ENCODE measurements around the gene ANGPTL2. TPM values are rescaled to one million over a fixed set of nuclear protein-coding genes. Genes with fewer than 3 reads are reported as not detected.

Gene ANGPTL2
- total RNA-seq, 1 donor from 2014 or later: 5.7 TPM

DNA sequence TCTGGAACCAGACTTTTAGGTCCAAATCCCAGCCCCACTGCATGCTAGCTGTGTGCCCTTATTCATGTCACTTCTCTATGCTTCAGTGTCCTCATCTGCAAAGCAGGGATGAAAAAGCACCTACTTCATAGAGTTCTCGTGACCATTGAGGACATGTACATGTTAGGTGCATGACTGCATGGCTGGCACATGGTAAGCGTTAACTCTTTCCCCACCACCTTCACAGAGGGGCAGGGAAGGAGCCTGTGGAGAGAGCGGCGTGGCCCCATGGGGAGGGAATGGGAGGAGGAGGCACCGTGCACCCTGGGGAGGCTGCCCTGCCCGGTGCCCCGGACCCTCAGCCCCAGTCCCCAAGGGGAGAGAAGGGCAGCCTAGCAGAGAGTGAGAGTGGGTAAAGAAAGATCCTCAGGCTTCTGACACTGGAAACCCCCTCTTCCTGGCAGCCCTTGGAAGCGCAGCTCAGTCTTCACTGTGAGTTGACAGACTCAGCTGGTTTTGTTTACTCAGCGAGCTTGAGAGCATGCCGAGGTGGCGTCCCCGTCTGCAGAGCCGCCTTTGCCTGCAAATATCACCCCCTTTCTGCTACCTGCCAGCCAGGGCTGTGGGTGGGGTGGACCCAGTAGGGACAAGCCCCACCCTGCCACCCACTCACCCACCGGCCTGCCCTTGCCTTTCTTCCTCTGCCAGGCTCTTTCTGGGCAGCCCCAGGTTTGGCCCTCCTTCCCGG, 10.6 kb upstream of the ANGPTL2 start:
- Mint-ChIP-seq H3K4me1 (ENCODE audit: unreplicated experiment) (peaks cover 6% of the 10 kb centered on the region), H3K4me3 (ENCODE audit: unreplicated experiment) (no peak overlapping the region), H3K27me3 (ENCODE audit: unreplicated experiment) (peaks cover 3% of the 10 kb centered on the region), H3K27ac (ENCODE audit: unreplicated experiment) (no peak overlapping the region), H3K36me3 (ENCODE audit: low read depth, unreplicated experiment) (no peaks in the 10 kb centered on the region), H3K9me3 (ENCODE audit: unreplicated experiment) (no peaks in the 10 kb centered on the region)
- TF ChIP-seq, protein P1, sequence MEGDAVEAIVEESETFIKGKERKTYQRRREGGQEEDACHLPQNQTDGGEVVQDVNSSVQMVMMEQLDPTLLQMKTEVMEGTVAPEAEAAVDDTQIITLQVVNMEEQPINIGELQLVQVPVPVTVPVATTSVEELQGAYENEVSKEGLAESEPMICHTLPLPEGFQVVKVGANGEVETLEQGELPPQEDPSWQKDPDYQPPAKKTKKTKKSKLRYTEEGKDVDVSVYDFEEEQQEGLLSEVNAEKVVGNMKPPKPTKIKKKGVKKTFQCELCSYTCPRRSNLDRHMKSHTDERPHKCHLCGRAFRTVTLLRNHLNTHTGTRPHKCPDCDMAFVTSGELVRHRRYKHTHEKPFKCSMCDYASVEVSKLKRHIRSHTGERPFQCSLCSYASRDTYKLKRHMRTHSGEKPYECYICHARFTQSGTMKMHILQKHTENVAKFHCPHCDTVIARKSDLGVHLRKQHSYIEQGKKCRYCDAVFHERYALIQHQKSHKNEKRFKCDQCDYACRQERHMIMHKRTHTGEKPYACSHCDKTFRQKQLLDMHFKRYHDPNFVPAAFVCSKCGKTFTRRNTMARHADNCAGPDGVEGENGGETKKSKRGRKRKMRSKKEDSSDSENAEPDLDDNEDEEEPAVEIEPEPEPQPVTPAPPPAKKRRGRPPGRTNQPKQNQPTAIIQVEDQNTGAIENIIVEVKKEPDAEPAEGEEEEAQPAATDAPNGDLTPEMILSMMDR (IDR thresholded peaks at IDR 0.05; ENCODE audit: unreplicated experiment): no peak
- no peak for DNase-seq (ENCODE audit: low spot score)

DNA sequence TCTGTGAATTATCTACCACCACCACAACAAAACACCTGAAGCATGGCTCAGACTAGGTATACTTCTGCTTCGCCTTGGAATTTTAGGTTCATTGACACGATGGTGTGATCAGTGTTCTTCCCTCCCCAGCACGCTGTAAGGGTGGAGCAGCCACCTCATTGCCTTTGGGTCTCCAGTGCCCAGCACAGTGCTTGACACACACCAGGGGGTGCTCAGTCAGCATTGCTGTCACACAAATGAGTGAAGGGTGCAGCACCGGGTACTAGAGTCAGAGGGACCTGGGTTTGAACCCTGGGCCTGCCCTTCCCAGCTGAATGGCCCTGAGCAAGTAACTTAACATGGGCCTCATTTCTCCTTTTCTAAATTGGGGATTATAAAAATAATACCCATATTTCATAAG, 9.9 kb upstream of the ANGPTL2 start:
- no peak overlapping the region for H3K4me3 Mint-ChIP-seq (ENCODE audit: unreplicated experiment)
- H3K27ac Mint-ChIP-seq (ENCODE audit: unreplicated experiment): no peak overlapping the region

DNA sequence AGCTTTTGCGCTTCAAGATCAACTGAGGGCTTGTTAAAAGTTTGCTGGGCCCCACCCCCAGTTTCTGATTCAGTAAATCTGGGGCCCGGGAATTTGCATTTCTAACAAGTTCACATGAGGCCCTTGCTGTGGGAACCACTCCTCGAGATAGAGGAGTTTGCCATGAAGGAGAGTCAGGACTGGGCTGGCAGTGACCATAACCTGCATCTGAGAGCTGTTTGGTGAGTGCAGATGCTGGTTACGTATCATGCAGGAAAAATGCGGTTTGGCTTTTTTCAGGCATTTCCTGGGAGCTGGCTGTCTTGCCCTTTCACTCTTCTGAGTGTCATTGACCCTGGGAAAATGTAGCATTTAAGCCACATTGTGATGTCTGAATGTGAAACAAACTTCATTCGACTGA, 9.4 kb upstream of the ANGPTL2 start:
- no peak for DNase-seq (ENCODE audit: low spot score)
- no peak overlapping the region for H3K27ac Mint-ChIP-seq (ENCODE audit: unreplicated experiment)

More for the DNA sequence above, 9.9 kb upstream of the ANGPTL2 start:
- TF ChIP-seq, protein P1 (IDR thresholded peaks at IDR 0.05; ENCODE audit: unreplicated experiment): no peak
- H3K4me1 Mint-ChIP-seq (ENCODE audit: unreplicated experiment): peaks cover 6% of the 10 kb centered on the region
- DNase-seq (ENCODE audit: low spot score): no peak
- H3K36me3 Mint-ChIP-seq (ENCODE audit: low read depth, unreplicated experiment): no peaks in the 10 kb centered on the region
- H3K27me3 Mint-ChIP-seq (ENCODE audit: unreplicated experiment): peaks cover 1% of the 10 kb centered on the region
- H3K9me3 Mint-ChIP-seq (ENCODE audit: unreplicated experiment): no peaks in the 10 kb centered on the region

DNA sequence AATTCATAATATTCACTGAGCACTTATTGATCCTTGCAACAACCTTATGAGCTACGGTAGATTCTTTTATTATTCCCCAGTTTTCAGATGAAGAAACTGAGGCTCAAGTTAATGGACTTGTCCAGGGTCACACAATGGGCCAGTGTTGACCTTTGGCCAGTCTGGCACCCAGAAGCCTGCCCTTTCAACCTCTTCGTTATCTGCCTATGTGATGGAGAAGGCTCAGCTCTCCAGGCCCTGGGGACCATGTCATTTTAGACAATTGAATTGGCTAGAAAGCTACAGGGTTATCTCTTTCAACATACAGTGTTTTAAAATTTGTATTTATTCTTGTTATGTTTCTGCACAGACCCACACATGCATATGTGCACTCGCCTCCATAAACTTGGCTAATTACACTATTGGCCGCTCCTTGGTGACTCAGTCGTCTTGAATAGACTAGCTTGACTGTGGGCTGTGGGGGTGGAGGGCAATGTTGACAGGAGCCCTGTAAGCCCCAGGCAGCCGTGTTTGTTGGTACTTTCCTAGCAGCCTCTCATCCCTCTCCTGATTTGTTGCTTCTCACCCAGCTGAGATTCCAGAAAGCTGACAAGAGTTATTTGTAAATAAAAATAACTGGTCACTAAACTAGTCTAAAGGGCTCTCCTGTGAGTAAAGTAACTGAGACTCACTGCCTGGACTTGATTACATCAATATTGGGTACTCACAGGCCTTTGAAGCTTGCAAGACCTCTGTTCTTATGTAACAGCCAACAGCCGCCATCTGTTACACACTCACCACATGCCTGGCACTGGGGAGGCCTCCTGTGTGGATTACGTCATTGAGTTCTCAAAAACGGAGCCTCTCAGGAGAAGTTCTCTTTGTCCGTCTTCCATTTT, 8.5 kb upstream of the ANGPTL2 start:
- Mint-ChIP-seq H3K4me3 (ENCODE audit: unreplicated experiment) (no peak overlapping the region), H3K36me3 (ENCODE audit: low read depth, unreplicated experiment) (no peaks in the 10 kb centered on the region), H3K27me3 (ENCODE audit: unreplicated experiment) (peaks cover 1% of the 10 kb centered on the region), H3K4me1 (ENCODE audit: unreplicated experiment) (peaks cover 6% of the 10 kb centered on the region), H3K9me3 (ENCODE audit: unreplicated experiment) (no peaks in the 10 kb centered on the region), H3K27ac (ENCODE audit: unreplicated experiment) (no peak overlapping the region)
- TF ChIP-seq, protein P1 (IDR thresholded peaks at IDR 0.05; ENCODE audit: unreplicated experiment): no peak
- DNase-seq (ENCODE audit: low spot score): no peak

More for the DNA sequence above, 9.4 kb upstream of the ANGPTL2 start:
- H3K4me1 Mint-ChIP-seq (ENCODE audit: unreplicated experiment): peaks cover 6% of the 10 kb centered on the region
- no peaks in the 10 kb centered on the region for H3K36me3 Mint-ChIP-seq (ENCODE audit: low read depth, unreplicated experiment)
- H3K4me3 Mint-ChIP-seq (ENCODE audit: unreplicated experiment): no peak overlapping the region
- no peaks in the 10 kb centered on the region for H3K9me3 Mint-ChIP-seq (ENCODE audit: unreplicated experiment)
- peaks cover 1% of the 10 kb centered on the region for H3K27me3 Mint-ChIP-seq (ENCODE audit: unreplicated experiment)
- TF ChIP-seq, protein P1 (IDR thresholded peaks at IDR 0.05; ENCODE audit: unreplicated experiment): no peak

Measured in endothelial cell (in vitro differentiated cells).